K562 (cell line): ENCODE data around the gene MAPK8IP1. TPM values are rescaled to one million over a fixed set of nuclear protein-coding genes. Genes with fewer than 3 reads are reported as not detected.
A peak's percentile ranks its signal among the peaks of the same experiment; 100 is the strongest.

Experiments used
- COPS2 ChIP-seq: fragments of 450-650 bp; conservative IDR thresholded peaks from 2 replicates; pipeline ENCODE4 v1.6.1; 2016; ENCODE audit warnings: mild to moderate bottlenecking, moderate library complexity
- CTBP1 ChIP-seq: fragments of 450-650 bp; IDR thresholded peaks from 2 replicates; pipeline ENCODE4 v1.6.1; 2016; ENCODE audit warnings: borderline replicate concordance
- HMGN3 ChIP-seq: IDR thresholded peaks from 2 replicates; pipeline ENCODE4 v1.6.1; 2011; ENCODE audit warnings: borderline replicate concordance, low read depth, mild to moderate bottlenecking, mixed read lengths, low read length; ENCODE audit not compliant: insufficient read length; ENCODE audit errors: extremely low read depth
- HSF4 ChIP-seq: fragments of 250-450 bp; sonication (Bioruptor Pico); IDR thresholded peaks from 2 replicates; pipeline ENCODE4 v2.1.2; 2022; ENCODE audit warnings: mild to moderate bottlenecking, moderate library complexity, borderline replicate concordance
- MBD1 ChIP-seq: fragments of 250-450 bp; sonication (Bioruptor Pico); IDR thresholded peaks from 2 replicates; pipeline ENCODE4 v1.8.0; 2022; ENCODE audit warnings: inconsistent platforms
- MCM3 ChIP-seq: fragments of 450-650 bp; IDR thresholded peaks from 2 replicates; pipeline ENCODE4 v1.6.1; 2016
- NKRF ChIP-seq: fragments of 450-650 bp; IDR thresholded peaks from 2 replicates; pipeline ENCODE4 v1.6.1; 2016; ENCODE audit warnings: borderline replicate concordance
- PCBP2 ChIP-seq: fragments of 200-400 bp; formaldehyde crosslinking; IDR thresholded peaks from 2 replicates; pipeline ENCODE4 v1.6.1; 2018; ENCODE audit warnings: low read length, low read depth, mild to moderate bottlenecking, moderate library complexity; ENCODE audit not compliant: poor library complexity, severe bottlenecking
- PHF21A ChIP-seq: fragments of 450-650 bp; IDR thresholded peaks from 2 replicates; pipeline ENCODE4 v1.6.1; 2017; ENCODE audit warnings: low read depth, borderline replicate concordance
- PURB ChIP-seq: sonication (generic); formaldehyde crosslinking; IDR thresholded peaks from 2 replicates; pipeline ENCODE4 v1.9.0; 2021; ENCODE audit warnings: low read depth, mild to moderate bottlenecking, missing genetic modification reagents
- SNIP1 ChIP-seq: fragments of 450-650 bp; IDR thresholded peaks from 2 replicates; pipeline ENCODE4 v1.7.1; 2017; ENCODE audit warnings: low read depth, mild to moderate bottlenecking
- THRAP3 ChIP-seq: fragments of 450-650 bp; IDR thresholded peaks from 2 replicates; pipeline ENCODE4 v1.6.1; 2016; ENCODE audit warnings: mild to moderate bottlenecking, inconsistent platforms, borderline replicate concordance
- TSC22D4 ChIP-seq: fragments of 450-650 bp; IDR thresholded peaks from 2 replicates; pipeline ENCODE4 v1.6.1; 2016; ENCODE audit warnings: missing genetic modification characterization, missing biosample characterization, control low read depth
- XRCC3 ChIP-seq: fragments of 450-650 bp; IDR thresholded peaks from 2 replicates; pipeline ENCODE4 v1.6.1; 2017; ENCODE audit warnings: mild to moderate bottlenecking, moderate library complexity
- ZBTB26 ChIP-seq: fragments of 450-650 bp; formaldehyde crosslinking; IDR thresholded peaks from 2 replicates; pipeline ENCODE4 v1.4.0; 2022; ENCODE audit warnings: missing genetic modification characterization
- ZC3H4 ChIP-seq: sonication (generic); formaldehyde crosslinking; IDR thresholded peaks from 2 replicates; pipeline ENCODE4 v1.9.0; 2021; ENCODE audit warnings: missing genetic modification reagents, borderline replicate concordance
- ZFP36 ChIP-seq: fragments of 150-350 bp; IDR thresholded peaks from 2 replicates; pipeline ENCODE4 v1.6.1; 2018; ENCODE audit warnings: low read length, low read depth; ENCODE audit not compliant: partially characterized antibody
- ZNF124 ChIP-seq: sonication (generic); formaldehyde crosslinking; IDR thresholded peaks from 2 replicates; pipeline ENCODE4 v1.8.1; 2022; ENCODE audit warnings: missing genetic modification reagents
- ZNF133 ChIP-seq: fragments of 250-450 bp; sonication (Bioruptor Pico); IDR thresholded peaks from 2 replicates; pipeline ENCODE4 v1.4.0; 2020; ENCODE audit warnings: mild to moderate bottlenecking
- ZNF354B ChIP-seq: fragments of 250-450 bp; sonication (Bioruptor Pico); IDR thresholded peaks from 2 replicates; pipeline ENCODE4 v1.4.0; 2020
- ZNF384 ChIP-seq: IDR thresholded peaks from 2 replicates; pipeline ENCODE4 v1.6.1; 2012; ENCODE audit warnings: low read depth, low read length, improper control_type of control experiment
- ZNF76 ChIP-seq: fragments of 250-450 bp; sonication (Bioruptor Pico); IDR thresholded peaks from 2 replicates; pipeline ENCODE4 v1.4.0; 2020; ENCODE audit warnings: mild to moderate bottlenecking, moderate library complexity, borderline replicate concordance
- polyA plus RNA-seq, 8 experiments: library from polyadenylated mRNA; depleted of rRNA in 4 of 8; stranded (reverse) in 5 of 8; unstranded in 3 of 8; fragments of >200 nt; fragmentation: Nextera tagmentation in 2 of 8; fragmentation: Illumina TruSeq in 1 of 8; extraction: Ambion mirVana in 2 of 8; extraction: Trizol in 1 of 8; gene quantifications; 2 replicates each; pipeline versions ENCODE4 v1.2.1 to v1.2.3, GENCODE V29; 2011 to 2014; ENCODE audit warnings: inconsistent platforms in 1 of 8, missing spikeins in 1 of 8
- total RNA-seq, 7 experiments: library from RNA; depleted of rRNA in 6 of 7; stranded (reverse); fragments of >200 nt in 6 of 7; fragmentation: Illumina TruSeq in 2 of 7; extraction: Trizol in 2 of 7; gene quantifications; 2 replicates each; pipeline versions ENCODE4 v1.2.1 to v1.2.3, GENCODE V29; 2011 to 2021; ENCODE audit warnings: low replicate concordance in 1 of 7
- TF ChIP-seq, protein P1 (sequence below): sonication (generic); formaldehyde crosslinking; IDR thresholded peaks from 2 replicates; pipeline ENCODE4 v1.8.1; 2023; ENCODE audit warnings: mild to moderate bottlenecking, missing genetic modification reagents

The MAPK8IP1 gene
- total and polyA plus RNA-seq, 9 of the 15 experiments (the other 6 are each of a cell fraction or from before 2014, with no cell fraction given), result 0.13 to 6.9 (median 2.5) TPM

GRCh38 chr11:45917623-45918330, 32.3 kb downstream of the MAPK8IP1 start, which contains the start of gene PEX16 (continued):
- TF ChIP-seq ZC3H4 (CRISPR knock-in tag) (no peak), XRCC3 (no peak), PURB (CRISPR knock-in tag) (no peak), MCM3 (no peak), ZFP36 (no peak), THRAP3 (no peak), PHF21A (peak; percentile 73; the same call in 1 of the 2 replicates), ZBTB26 (no peak), ZNF384 (no peak), NKRF (peak; percentile 88; the same call in 1 of the 2 replicates), ZNF124 (CRISPR knock-in tag) (no peak), ZNF133 (CRISPR knock-in tag) (no peak), HSF4 (CRISPR knock-in tag) (no peak), ZNF76 (CRISPR knock-in tag) (no peak), SNIP1 (no peak), ZNF354B (CRISPR knock-in tag) (no peak), TSC22D4 (tag) (no peak), HMGN3 (peak; percentile 24), PCBP2 (no peak), CTBP1 (no peak), MBD1 (CRISPR knock-in tag) (no peak), COPS2 (no peak)
- TF ChIP-seq, protein P1, sequence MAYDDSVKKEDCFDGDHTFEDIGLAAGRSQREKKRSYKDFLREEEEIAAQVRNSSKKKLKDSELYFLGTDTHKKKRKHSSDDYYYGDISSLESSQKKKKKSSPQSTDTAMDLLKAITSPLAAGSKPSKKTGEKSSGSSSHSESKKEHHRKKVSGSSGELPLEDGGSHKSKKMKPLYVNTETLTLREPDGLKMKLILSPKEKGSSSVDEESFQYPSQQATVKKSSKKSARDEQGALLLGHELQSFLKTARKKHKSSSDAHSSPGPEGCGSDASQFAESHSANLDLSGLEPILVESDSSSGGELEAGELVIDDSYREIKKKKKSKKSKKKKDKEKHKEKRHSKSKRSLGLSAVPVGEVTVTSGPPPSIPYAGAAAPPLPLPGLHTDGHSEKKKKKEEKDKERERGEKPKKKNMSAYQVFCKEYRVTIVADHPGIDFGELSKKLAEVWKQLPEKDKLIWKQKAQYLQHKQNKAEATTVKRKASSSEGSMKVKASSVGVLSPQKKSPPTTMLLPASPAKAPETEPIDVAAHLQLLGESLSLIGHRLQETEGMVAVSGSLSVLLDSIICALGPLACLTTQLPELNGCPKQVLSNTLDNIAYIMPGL, result peak; percentile 31; the same call in 1 of the 2 replicates
